ENCODE results near the gene SLC9A3.

The SLC9A3 gene

GRCh38 chr5:532521-533242 is 8.4 kb upstream of the SLC9A3 start:
- peaks cover 2% of the 10 kb centered on the region for H3K27me3 ChIP-seq (replicated peaks; ENCODE audit: control insufficient read depth, insufficient read depth, low read length)
- no peak for DNase-seq (ENCODE audit: extremely low read depth, insufficient read length)
- H3K4me3 ChIP-seq (replicated peaks; ENCODE audit: low read depth, low read length) = no peak overlapping the region
- TF ChIP-seq CTCF (IDR thresholded peaks at IDR 0.05; ENCODE audit: insufficient read depth, low read length, poor library complexity, severe bottlenecking) = no peak
- no peaks in the 10 kb centered on the region for H3K36me3 ChIP-seq (ENCODE audit: control insufficient read depth, insufficient read depth, low read length)

GRCh38 chr5:531749-532315 is 7.6 kb upstream of the SLC9A3 start:
- no peak for DNase-seq (ENCODE audit: extremely low read depth, insufficient read length)
- TF ChIP-seq CTCF (IDR thresholded peaks at IDR 0.05; ENCODE audit: insufficient read depth, low read length, poor library complexity, severe bottlenecking) = no peak
- H3K36me3 ChIP-seq (ENCODE audit: control insufficient read depth, insufficient read depth, low read length) = no peaks in the 10 kb centered on the region
- peaks cover 2% of the 10 kb centered on the region for H3K27me3 ChIP-seq (replicated peaks; ENCODE audit: control insufficient read depth, insufficient read depth, low read length)
- H3K4me3 ChIP-seq (replicated peaks; ENCODE audit: low read depth, low read length) = no peak overlapping the region

- Histone ChIP-seq H3K36me3 (ENCODE audit: control insufficient read depth, insufficient read depth, low read length) (no peaks in the 10 kb centered on the region), H3K4me3 (replicated peaks; ENCODE audit: low read depth, low read length) (no peak overlapping the region), H3K27me3 (replicated peaks; ENCODE audit: control insufficient read depth, insufficient read depth, low read length) (peaks cover 2% of the 10 kb centered on the region)
- no peak for DNase-seq (ENCODE audit: extremely low read depth, insufficient read length)
- no peak for TF ChIP-seq CTCF (IDR thresholded peaks at IDR 0.05; ENCODE audit: insufficient read depth, low read length, poor library complexity, severe bottlenecking)
Observed at GRCh38 chr5:531101-531748, 7.0 kb upstream of the SLC9A3 start.

- Histone ChIP-seq H3K36me3 (ENCODE audit: control insufficient read depth, insufficient read depth, low read length) (no peaks in the 10 kb centered on the region), H3K4me3 (replicated peaks; ENCODE audit: low read depth, low read length) (no peak overlapping the region), H3K27me3 (replicated peaks; ENCODE audit: control insufficient read depth, insufficient read depth, low read length) (peaks cover 2% of the 10 kb centered on the region)
- no peak for DNase-seq (ENCODE audit: extremely low read depth, insufficient read length)
- TF ChIP-seq CTCF (IDR thresholded peaks at IDR 0.05; ENCODE audit: insufficient read depth, low read length, poor library complexity, severe bottlenecking) = no peak
Observed at GRCh38 chr5:530001-530955, 6.0 kb upstream of the SLC9A3 start.

GRCh38 chr5:528629-529511 is 4.6 kb upstream of the SLC9A3 start:
- no peaks in the 10 kb centered on the region for H3K36me3 ChIP-seq (ENCODE audit: control insufficient read depth, insufficient read depth, low read length)
- peak; percentile 11 for TF ChIP-seq CTCF (IDR thresholded peaks at IDR 0.05; ENCODE audit: insufficient read depth, low read length, poor library complexity, severe bottlenecking)
- no peak for DNase-seq (ENCODE audit: extremely low read depth, insufficient read length)
- H3K27me3 ChIP-seq (replicated peaks; ENCODE audit: control insufficient read depth, insufficient read depth, low read length) = peaks cover 2% of the 10 kb centered on the region
- no peak overlapping the region for H3K4me3 ChIP-seq (replicated peaks; ENCODE audit: low read depth, low read length)

Data from GM06990 (cell line).